GM08714 (cell line): ENCODE results near the gene CACNA2D2.

ENCODE experiments used
- H3K4me3 ChIP-seq: fragments of 200-500 bp; sonication (Bioruptor generic); 2 replicates; pipeline ENCODE4 v1.5.1; 2014; ENCODE audit warnings: mild to moderate bottlenecking, low read length, inconsistent platforms
- ZNF274 ChIP-seq: IDR thresholded peaks from 2 replicates; pipeline ENCODE4 v1.6.1; 2012; ENCODE audit warnings: mild to moderate bottlenecking, low read depth, low read length

The CACNA2D2 gene

GRCh38 chr3:50444782-50445181, 58.7 kb downstream of the CACNA2D2 start:
- no peak for TF ChIP-seq ZNF274
- H3K4me3 ChIP-seq = no peak overlapping the region

- TF ChIP-seq ZNF274 = no peak
- H3K4me3 ChIP-seq = no peak overlapping the region
Observed at GRCh38 chr3:50444213-50444612, 59.2 kb downstream of the CACNA2D2 start.

GRCh38 chr3:50442945-50443579, 60.4 kb downstream of the CACNA2D2 start:
- TF ChIP-seq ZNF274 = no peak
- no peak overlapping the region for H3K4me3 ChIP-seq

GRCh38 chr3:50441424-50442217, 61.8 kb downstream of the CACNA2D2 start:
- H3K4me3 ChIP-seq = no peak overlapping the region
- TF ChIP-seq ZNF274 = no peak

GRCh38 chr3:50436114-50436674, 67.2 kb downstream of the CACNA2D2 start:
- no peak for TF ChIP-seq ZNF274
- no peak overlapping the region for H3K4me3 ChIP-seq

- TF ChIP-seq ZNF274 = no peak
- H3K4me3 ChIP-seq = no peak overlapping the region
Observed at GRCh38 chr3:50435371-50436113, 67.9 kb downstream of the CACNA2D2 start.

- no peak for TF ChIP-seq ZNF274
- no peak overlapping the region for H3K4me3 ChIP-seq
Observed at GRCh38 chr3:50433954-50434353, 69.5 kb downstream of the CACNA2D2 start.

- no peak for TF ChIP-seq ZNF274
- H3K4me3 ChIP-seq = no peak overlapping the region
Observed at GRCh38 chr3:50430950-50431435, 72.4 kb downstream of the CACNA2D2 start.

GRCh38 chr3:50430191-50430590, 73.2 kb downstream of the CACNA2D2 start:
- TF ChIP-seq ZNF274 = no peak

GRCh38 chr3:50428007-50428633, 75.3 kb downstream of the CACNA2D2 start:
- H3K4me3 ChIP-seq = no peak overlapping the region
- TF ChIP-seq ZNF274 = no peak

More at GRCh38 chr3:50430191-50430590, 73.2 kb downstream of the CACNA2D2 start:
- H3K4me3 ChIP-seq = no peak overlapping the region

GRCh38 chr3:50427217-50427616, 76.2 kb downstream of the CACNA2D2 start:
- H3K4me3 ChIP-seq = no peak overlapping the region
- no peak for TF ChIP-seq ZNF274

- TF ChIP-seq ZNF274 = no peak
- H3K4me3 ChIP-seq = no peak overlapping the region
Observed at GRCh38 chr3:50425911-50426310, 77.5 kb downstream of the CACNA2D2 start.

GRCh38 chr3:50423543-50423942, 79.9 kb downstream of the CACNA2D2 start:
- no peak overlapping the region for H3K4me3 ChIP-seq
- TF ChIP-seq ZNF274 = no peak

GRCh38 chr3:50422153-50422552, 81.3 kb downstream of the CACNA2D2 start:
- TF ChIP-seq ZNF274 = no peak

More at GRCh38 chr3:50422153-50422552, 81.3 kb downstream of the CACNA2D2 start:
- H3K4me3 ChIP-seq = no peak overlapping the region
